Measurements from ENCODE around the gene BICC1.

Gene BICC1

GRCh38 chr10:58641708-58642107 lies 129.0 kb downstream of the BICC1 start:
- Histone ChIP-seq H3K27ac (ENCODE audit: poor library complexity, severe bottlenecking) (peak overlapping the region; percentile 82), H3K9me3 (ENCODE audit: severe bottlenecking) (no peaks in the 10 kb centered on the region), H3K4me1 (ENCODE audit: insufficient read depth, poor library complexity, severe bottlenecking) (peaks cover 34% of the 10 kb centered on the region), H3K4me3 (ENCODE audit: severe bottlenecking) (no peak overlapping the region), H3K27me3 (ENCODE audit: insufficient read depth, poor library complexity, severe bottlenecking) (no peaks in the 10 kb centered on the region), H3K36me3 (ENCODE audit: low read depth) (no peaks in the 10 kb centered on the region)
- DNase-seq (ENCODE audit: low spot score), result no peak
- peak; percentile 63; the same call in 2 of the 3 replicates for ATAC-seq (ENCODE audit: low read depth)
- TF ChIP-seq, protein P1, sequence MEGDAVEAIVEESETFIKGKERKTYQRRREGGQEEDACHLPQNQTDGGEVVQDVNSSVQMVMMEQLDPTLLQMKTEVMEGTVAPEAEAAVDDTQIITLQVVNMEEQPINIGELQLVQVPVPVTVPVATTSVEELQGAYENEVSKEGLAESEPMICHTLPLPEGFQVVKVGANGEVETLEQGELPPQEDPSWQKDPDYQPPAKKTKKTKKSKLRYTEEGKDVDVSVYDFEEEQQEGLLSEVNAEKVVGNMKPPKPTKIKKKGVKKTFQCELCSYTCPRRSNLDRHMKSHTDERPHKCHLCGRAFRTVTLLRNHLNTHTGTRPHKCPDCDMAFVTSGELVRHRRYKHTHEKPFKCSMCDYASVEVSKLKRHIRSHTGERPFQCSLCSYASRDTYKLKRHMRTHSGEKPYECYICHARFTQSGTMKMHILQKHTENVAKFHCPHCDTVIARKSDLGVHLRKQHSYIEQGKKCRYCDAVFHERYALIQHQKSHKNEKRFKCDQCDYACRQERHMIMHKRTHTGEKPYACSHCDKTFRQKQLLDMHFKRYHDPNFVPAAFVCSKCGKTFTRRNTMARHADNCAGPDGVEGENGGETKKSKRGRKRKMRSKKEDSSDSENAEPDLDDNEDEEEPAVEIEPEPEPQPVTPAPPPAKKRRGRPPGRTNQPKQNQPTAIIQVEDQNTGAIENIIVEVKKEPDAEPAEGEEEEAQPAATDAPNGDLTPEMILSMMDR (IDR thresholded peaks at IDR 0.05; ENCODE audit: poor library complexity, severe bottlenecking), result no peak

DNA sequence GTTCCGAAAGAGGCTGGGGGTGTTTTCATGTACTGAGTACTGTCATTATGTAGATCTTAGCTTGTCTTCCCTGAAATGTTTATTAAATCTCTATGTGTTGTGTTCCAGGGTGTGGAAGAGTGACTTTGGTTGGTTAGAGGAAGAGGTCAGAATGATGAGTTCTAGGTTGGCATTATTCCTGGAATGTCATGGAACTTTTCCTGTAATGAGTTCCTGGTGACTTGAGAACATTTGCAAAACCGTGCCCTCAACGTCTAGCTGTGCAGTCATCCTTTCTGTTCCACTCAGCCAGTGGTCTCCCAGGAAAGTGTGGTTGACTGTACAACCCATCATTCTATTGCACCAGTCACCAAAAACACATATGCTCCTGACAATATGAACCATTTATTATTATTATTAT lies 129.6 kb downstream of the BICC1 start:
- Histone ChIP-seq H3K27ac (ENCODE audit: poor library complexity, severe bottlenecking) (peak overlapping the region; percentile 82), H3K27me3 (ENCODE audit: insufficient read depth, poor library complexity, severe bottlenecking) (no peaks in the 10 kb centered on the region), H3K4me1 (ENCODE audit: insufficient read depth, poor library complexity, severe bottlenecking) (peaks cover 40% of the 10 kb centered on the region), H3K4me3 (ENCODE audit: severe bottlenecking) (no peak overlapping the region), H3K36me3 (ENCODE audit: low read depth) (no peaks in the 10 kb centered on the region), H3K9me3 (ENCODE audit: severe bottlenecking) (no peaks in the 10 kb centered on the region)
- DNase-seq (ENCODE audit: low spot score) (no peak), ATAC-seq (ENCODE audit: low read depth) (no peak)
- TF ChIP-seq, protein P1 (IDR thresholded peaks at IDR 0.05; ENCODE audit: poor library complexity, severe bottlenecking), result no peak

DNA sequence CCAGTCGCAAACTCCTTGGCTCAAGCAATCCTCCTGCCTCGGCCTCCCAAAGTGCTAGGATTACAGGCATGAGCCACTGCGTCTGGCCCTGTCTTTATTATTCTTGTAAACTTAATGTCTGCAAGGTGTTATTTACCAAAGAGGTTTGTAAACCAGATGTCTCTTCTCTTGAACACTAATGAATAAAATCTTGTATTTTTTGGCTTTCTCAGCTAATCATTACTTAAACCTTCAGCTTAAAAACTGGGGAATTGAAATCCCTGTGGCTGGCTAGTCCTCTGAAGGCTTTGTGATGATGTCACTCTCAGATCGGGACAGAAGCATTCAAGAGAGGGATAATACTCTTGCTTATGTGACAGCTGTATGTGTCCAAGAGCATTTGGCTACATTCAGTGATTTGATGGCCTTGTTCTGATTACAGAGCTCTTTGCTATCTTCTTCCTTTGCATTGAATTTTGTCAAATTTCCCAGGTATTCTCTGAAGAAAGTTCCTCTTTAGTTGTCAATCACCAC lies 130.3 kb downstream of the BICC1 start:
- no peak for DNase-seq (ENCODE audit: low spot score)
- H3K27ac ChIP-seq (ENCODE audit: poor library complexity, severe bottlenecking), result peak overlapping the region; percentile 82
- H3K4me1 ChIP-seq (ENCODE audit: insufficient read depth, poor library complexity, severe bottlenecking), result peaks cover 47% of the 10 kb centered on the region
- no peaks in the 10 kb centered on the region for H3K9me3 ChIP-seq (ENCODE audit: severe bottlenecking)
- no peak for ATAC-seq (ENCODE audit: low read depth)
- TF ChIP-seq, protein P1 (IDR thresholded peaks at IDR 0.05; ENCODE audit: poor library complexity, severe bottlenecking), result no peak
- H3K4me3 ChIP-seq (ENCODE audit: severe bottlenecking), result no peak overlapping the region
- no peaks in the 10 kb centered on the region for H3K36me3 ChIP-seq (ENCODE audit: low read depth)
- no peaks in the 10 kb centered on the region for H3K27me3 ChIP-seq (ENCODE audit: insufficient read depth, poor library complexity, severe bottlenecking)

DNA sequence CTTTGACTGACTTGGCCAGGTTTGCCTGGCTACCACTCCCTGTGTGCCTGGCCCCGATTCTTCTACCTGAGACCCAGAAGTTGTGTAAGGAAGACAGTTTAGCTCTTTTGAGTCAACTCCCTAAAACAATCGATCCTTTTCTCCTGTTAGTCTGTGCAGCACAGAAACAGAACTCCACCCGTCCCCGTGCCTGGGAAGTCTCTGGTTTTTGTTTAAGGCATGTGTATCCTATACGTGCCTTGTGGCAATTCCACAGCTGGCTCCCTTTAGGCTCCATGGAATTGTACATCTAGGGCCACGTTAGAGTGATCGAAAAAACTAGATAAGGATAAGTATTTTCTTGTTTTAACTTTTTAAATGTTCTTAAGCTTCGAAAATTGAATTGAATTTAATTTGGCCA lies 131.6 kb downstream of the BICC1 start:
- no peaks in the 10 kb centered on the region for H3K27me3 ChIP-seq (ENCODE audit: insufficient read depth, poor library complexity, severe bottlenecking)
- H3K36me3 ChIP-seq (ENCODE audit: low read depth), result no peaks in the 10 kb centered on the region
- H3K9me3 ChIP-seq (ENCODE audit: severe bottlenecking), result no peaks in the 10 kb centered on the region
- DNase-seq (ENCODE audit: low spot score) (no peak), ATAC-seq (ENCODE audit: low read depth) (no peak)
- TF ChIP-seq, protein P1 (IDR thresholded peaks at IDR 0.05; ENCODE audit: poor library complexity, severe bottlenecking), result no peak
- H3K4me1 ChIP-seq (ENCODE audit: insufficient read depth, poor library complexity, severe bottlenecking), result peaks cover 55% of the 10 kb centered on the region
- no peak overlapping the region for H3K27ac ChIP-seq (ENCODE audit: poor library complexity, severe bottlenecking)
- no peak overlapping the region for H3K4me3 ChIP-seq (ENCODE audit: severe bottlenecking)

- H3K4me1 ChIP-seq (ENCODE audit: insufficient read depth, poor library complexity, severe bottlenecking), result peaks cover 49% of the 10 kb centered on the region
- TF ChIP-seq, protein P1 (IDR thresholded peaks at IDR 0.05; ENCODE audit: poor library complexity, severe bottlenecking), result no peak
Observed at GRCh38 chr10:58645416-58646146, 132.9 kb downstream of the BICC1 start.

More at GRCh38 chr10:58645416-58646146, 132.9 kb downstream of the BICC1 start:
- H3K4me3 ChIP-seq (ENCODE audit: severe bottlenecking), result no peak overlapping the region
- no peak for DNase-seq (ENCODE audit: low spot score)
- no peaks in the 10 kb centered on the region for H3K27me3 ChIP-seq (ENCODE audit: insufficient read depth, poor library complexity, severe bottlenecking)
- H3K27ac ChIP-seq (ENCODE audit: poor library complexity, severe bottlenecking), result peak overlapping the region; percentile 4
- no peak for ATAC-seq (ENCODE audit: low read depth)
- H3K9me3 ChIP-seq (ENCODE audit: severe bottlenecking), result no peaks in the 10 kb centered on the region
- H3K36me3 ChIP-seq (ENCODE audit: low read depth), result no peaks in the 10 kb centered on the region
